SU-DHL-6 (cell line): ENCODE measurements around the gene CELA2B.
A peak's percentile ranks its signal among the peaks of the same experiment; 100 is the strongest.

Source experiments
- H2AFZ ChIP-seq: fragments of 200-600 bp; sonication (generic); 2 replicates; pipeline ENCODE4 v1.6.1; 2014; ENCODE audit warnings: low read depth, mild to moderate bottlenecking, moderate library complexity, mixed read lengths, antibody characterized with exemption, low read length; ENCODE audit not compliant: severe bottlenecking
- H3F3A ChIP-seq: fragments of 200-600 bp; shearing (Covaris generic); 2 replicates; pipeline ENCODE4 v1.6.0; 2016; ENCODE audit warnings: antibody characterized with exemption, mild to moderate bottlenecking; ENCODE audit not compliant: insufficient read depth
- H3K27ac ChIP-seq: fragments of 200-600 bp; sonication (generic); 2 replicates; pipeline ENCODE4 v1.5.1; 2016; ENCODE audit warnings: low read depth, mild to moderate bottlenecking, low read length, moderate library complexity, mixed read lengths
- H3K27me3 ChIP-seq: fragments of 200-600 bp; sonication (generic), shearing (Covaris generic); 2 replicates; pipeline ENCODE4 v1.6.0; 2014; ENCODE audit warnings: mild to moderate bottlenecking, low read length
- H3K36me3 ChIP-seq: fragments of 200-600 bp; sonication (generic); 2 replicates; pipeline ENCODE4 v1.6.1; 2014; ENCODE audit warnings: mild to moderate bottlenecking, low read length, mixed read lengths
- H3K4me2 ChIP-seq: fragments of 300-600, 200-600 bp; shearing (Covaris generic), sonication (generic); 2 replicates; pipeline ENCODE4 v1.6.0; 2014; ENCODE audit warnings: low read length, low read depth, mild to moderate bottlenecking; ENCODE audit not compliant: poor library complexity, severe bottlenecking
- H3K4me3 ChIP-seq: fragments of 200-600 bp; sonication (generic); 2 replicates; pipeline ENCODE4 v1.5.1; 2014; ENCODE audit warnings: antibody characterized with exemption, low read length, mild to moderate bottlenecking, mixed read lengths; ENCODE audit not compliant: insufficient read depth, poor library complexity, severe bottlenecking
- H3K79me2 ChIP-seq: fragments of 200-600 bp; sonication (generic); 2 replicates; pipeline ENCODE4 v1.6.1; 2014; ENCODE audit warnings: mild to moderate bottlenecking, low read length, moderate library complexity; ENCODE audit not compliant: insufficient read depth
- H3K9ac ChIP-seq: fragments of 200-600 bp; sonication (generic); 2 replicates; pipeline ENCODE4 v1.7.0; 2014; ENCODE audit warnings: mild to moderate bottlenecking, low read length
- H3K9me2 ChIP-seq: fragments of 200-600 bp; sonication (generic); replicated peaks from 2 replicates; pipeline ENCODE4 v1.6.1; 2014; ENCODE audit warnings: low read length; ENCODE audit not compliant: insufficient read depth
- H3K9me3 ChIP-seq: fragments of 200-600 bp; sonication (generic); 2 replicates; pipeline ENCODE4 v1.6.1; 2014; ENCODE audit warnings: low read length, mixed read lengths; ENCODE audit not compliant: insufficient read depth
- H4K20me1 ChIP-seq: fragments of 200-600 bp; sonication (generic); 2 replicates; pipeline ENCODE4 v1.6.1; 2014; ENCODE audit warnings: low read depth, mild to moderate bottlenecking, antibody characterized with exemption, low read length, moderate library complexity, mixed read lengths
- CTCF ChIP-seq: fragments of 200-600 bp; sonication (generic); IDR thresholded peaks from one replicate; pipeline ENCODE4 v1.5.1; 2017; ENCODE audit warnings: antibody characterized with exemption, mild to moderate bottlenecking, low read length, moderate library complexity; ENCODE audit not compliant: insufficient read depth, poor library complexity, severe bottlenecking
- EZH2phosphoT487 ChIP-seq: fragments of 200-600 bp; sonication (generic), shearing (Covaris generic); conservative IDR thresholded peaks from 2 replicates; pipeline ENCODE4 v1.6.1; 2018; ENCODE audit warnings: mild to moderate bottlenecking, antibody characterized with exemption, low read length, moderate library complexity, mixed read lengths

CELA2B gene

GRCh38 chr1:15493869-15494390 lies 18.0 kb downstream of the CELA2B start:
- H3K79me2 ChIP-seq = no peaks in the 10 kb centered on the region
- H3K9me2 ChIP-seq = no peaks in the 10 kb centered on the region
- H3K4me2 ChIP-seq = no peak overlapping the region
- H3K36me3 ChIP-seq = no peaks in the 10 kb centered on the region
- no peaks in the 10 kb centered on the region for H3K9me3 ChIP-seq
- H3F3A ChIP-seq = no peaks in the 10 kb centered on the region
- no peak overlapping the region for H3K9ac ChIP-seq
- H2AFZ ChIP-seq = no peak overlapping the region
- H3K4me3 ChIP-seq = no peak overlapping the region
- TF ChIP-seq CTCF (no peak), EZH2phosphoT487 (no peak)
- H3K27ac ChIP-seq = no peak overlapping the region
- no peaks in the 10 kb centered on the region for H4K20me1 ChIP-seq
- H3K27me3 ChIP-seq = no peaks in the 10 kb centered on the region

GRCh38 chr1:15500184-15501178 lies 24.6 kb downstream of the CELA2B start:
- Histone ChIP-seq H3K27me3 (no peaks in the 10 kb centered on the region), H2AFZ (no peak overlapping the region), H3K4me3 (no peak overlapping the region), H3K36me3 (no peaks in the 10 kb centered on the region), H3K9me2 (no peaks in the 10 kb centered on the region), H3K79me2 (no peaks in the 10 kb centered on the region), H3K4me2 (no peak overlapping the region), H3K27ac (no peak overlapping the region), H3F3A (no peaks in the 10 kb centered on the region), H3K9ac (no peak overlapping the region), H3K9me3 (no peaks in the 10 kb centered on the region), H4K20me1 (no peaks in the 10 kb centered on the region)
- no peak for TF ChIP-seq EZH2phosphoT487
- no peak for TF ChIP-seq CTCF

- Histone ChIP-seq H3K9ac (no peak overlapping the region), H3F3A (no peaks in the 10 kb centered on the region), H2AFZ (no peak overlapping the region), H3K9me2 (no peaks in the 10 kb centered on the region), H3K79me2 (no peaks in the 10 kb centered on the region), H3K4me3 (no peak overlapping the region), H3K27me3 (no peaks in the 10 kb centered on the region), H3K4me2 (no peak overlapping the region), H4K20me1 (no peaks in the 10 kb centered on the region), H3K9me3 (no peaks in the 10 kb centered on the region), H3K27ac (no peak overlapping the region), H3K36me3 (no peaks in the 10 kb centered on the region)
- no peak for TF ChIP-seq EZH2phosphoT487
- TF ChIP-seq CTCF = peak; percentile 47
Measured at GRCh38 chr1:15501208-15502032, 25.5 kb downstream of the CELA2B start.
